HG03520 (cell line): ENCODE measurements around the gene NIPSNAP2.
A peak's percentile ranks its signal among the peaks of the same experiment; 100 is the strongest.
"Not testable (repeated sequence)": the region's sequence is repeated elsewhere in the genome, so short reads cannot be mapped to it uniquely, and the experiment has no call there.

ENCODE experiments used
- ATAC-seq: cut with Tn5 transposase; IDR thresholded peaks from one replicate; pipeline ENCODE4 v1.9.1; 2021; ENCODE audit warnings: mild to moderate bottlenecking, moderate library complexity; ENCODE audit not compliant: unreplicated experiment

NIPSNAP2 gene

GRCh38 chr7:55964261-55965099 lies at the start of gene NIPSNAP2:
Gene NIPSNAP2, plus strand, starts transcription at chr7:55964585. Its CDS starts 25 bp downstream, at chr7:55964610.
- ATAC-seq: peak; percentile 79

DNA sequence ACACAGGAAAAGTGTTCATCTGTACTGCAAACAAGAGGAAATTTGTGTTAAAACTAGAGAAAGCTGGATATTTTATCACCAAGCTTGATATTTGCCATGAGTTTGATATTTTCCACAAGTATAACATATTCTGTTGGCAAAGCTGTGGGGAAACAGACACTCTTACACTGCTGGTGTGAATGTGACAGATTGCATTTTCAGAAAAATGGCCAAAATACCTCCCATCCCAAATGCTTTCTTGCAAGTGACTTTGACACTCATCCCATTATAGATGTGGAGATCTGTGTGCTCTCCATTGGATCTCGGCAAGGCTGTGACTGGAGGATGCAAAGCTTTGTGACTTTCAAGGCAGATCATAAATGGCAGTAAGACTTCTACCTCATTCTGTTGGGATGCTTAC lies 46.6 kb upstream of the NIPSNAP2 start:
- ATAC-seq: no peak

- no peak for ATAC-seq
Observed at GRCh38 chr7:55928006-55928767, 36.2 kb upstream of the NIPSNAP2 start.

DNA sequence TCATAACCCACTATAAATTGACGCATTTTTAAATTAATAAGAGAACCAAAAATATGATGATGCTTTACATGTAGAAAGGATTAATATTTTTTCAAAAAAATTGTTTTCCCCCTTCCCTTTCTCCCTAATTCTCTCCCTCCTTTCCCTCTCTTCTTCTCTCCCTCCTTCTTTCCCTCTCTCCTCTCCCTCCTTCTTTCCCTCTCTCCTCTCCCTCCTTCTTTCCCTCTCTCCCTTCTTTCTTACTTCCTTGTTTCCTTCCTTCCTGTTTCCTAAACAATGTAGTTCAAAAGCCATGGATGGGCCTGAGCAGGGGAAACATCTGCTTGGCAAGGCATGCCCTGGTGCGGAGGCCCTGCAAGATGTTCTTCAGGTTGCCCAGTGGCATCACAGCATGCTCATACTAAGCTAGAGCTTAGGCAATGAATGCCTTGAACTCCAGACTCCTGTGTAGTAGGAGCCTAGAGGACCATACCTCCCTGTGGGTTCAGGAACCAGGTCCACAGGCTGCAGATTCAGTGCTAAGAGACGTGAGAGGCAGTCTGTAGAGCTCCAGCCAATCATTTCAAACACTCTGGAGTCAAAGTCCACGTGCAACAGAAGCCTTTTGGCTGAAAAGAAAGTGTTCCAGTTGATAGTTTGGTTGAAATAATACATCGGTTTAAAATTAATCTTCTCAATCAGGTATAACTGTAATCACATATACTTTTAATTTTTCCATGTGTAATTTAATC lies 32.8 kb upstream of the NIPSNAP2 start:
- no peak for ATAC-seq

- no peak for ATAC-seq
Observed at GRCh38 chr7:55939514-55940123, 24.8 kb upstream of the NIPSNAP2 start.

DNA sequence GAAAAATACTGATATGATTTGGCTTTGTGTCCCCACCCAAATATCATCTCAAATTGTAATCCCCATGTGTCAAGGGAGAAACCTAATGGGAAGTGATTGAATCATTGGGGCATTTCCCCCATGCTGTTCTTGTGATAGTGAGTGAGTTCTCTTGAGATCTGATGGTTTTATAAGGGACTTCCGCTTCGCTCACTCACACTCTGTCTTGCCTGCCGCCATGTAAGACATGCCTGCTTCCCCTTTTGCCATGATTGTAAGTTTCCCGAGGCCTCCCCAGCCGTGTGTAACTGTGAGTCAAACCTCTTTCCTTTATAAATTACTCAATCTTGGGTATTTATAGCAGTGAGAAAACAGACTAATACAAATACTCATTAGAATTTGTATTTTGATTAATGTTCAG lies 17.8 kb upstream of the NIPSNAP2 start:
- no peak for ATAC-seq

DNA sequence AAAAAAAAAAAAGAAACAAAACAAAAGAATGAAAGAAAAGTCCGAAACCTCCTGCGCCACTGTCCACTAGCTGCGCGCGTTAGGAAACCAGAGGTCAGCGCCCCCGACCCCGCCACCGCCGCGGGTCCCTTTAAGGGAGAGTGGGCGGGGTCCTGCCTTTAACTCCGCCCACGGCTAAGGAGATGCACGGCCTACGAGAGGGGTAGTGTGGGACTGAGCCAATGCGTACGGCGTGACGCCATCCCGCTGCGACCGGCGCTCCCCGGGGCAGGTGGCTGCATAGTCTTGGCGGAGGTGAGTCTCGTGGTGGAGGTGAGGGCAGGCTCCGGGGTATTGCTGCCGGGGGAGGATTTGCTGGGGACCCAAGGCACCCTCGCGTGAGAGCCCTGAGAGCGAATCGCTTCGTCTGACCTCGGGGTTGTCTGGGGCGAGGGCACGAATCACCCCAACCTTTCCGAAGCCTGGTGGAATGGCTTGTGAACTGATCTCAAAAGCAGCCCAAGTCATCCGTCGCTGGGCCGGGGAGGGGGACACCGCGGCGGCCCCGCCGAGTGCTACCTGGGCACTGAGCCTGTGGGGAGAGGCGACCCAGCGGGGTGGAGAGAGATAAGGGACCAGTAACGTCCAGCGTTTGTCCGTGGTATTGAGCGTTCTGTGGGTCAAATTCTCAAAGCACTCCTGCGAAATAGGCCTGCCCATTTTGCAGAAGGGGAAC lies 12.6 kb upstream of the NIPSNAP2 start, which contains the start of gene MRPS17:
Gene MRPS17 (plus strand): TSS at position 241 of the 715 bp plus-strand sequence. CDS start 1,319 bp downstream, outside the sequence.
- ATAC-seq: peak; percentile 100

DNA sequence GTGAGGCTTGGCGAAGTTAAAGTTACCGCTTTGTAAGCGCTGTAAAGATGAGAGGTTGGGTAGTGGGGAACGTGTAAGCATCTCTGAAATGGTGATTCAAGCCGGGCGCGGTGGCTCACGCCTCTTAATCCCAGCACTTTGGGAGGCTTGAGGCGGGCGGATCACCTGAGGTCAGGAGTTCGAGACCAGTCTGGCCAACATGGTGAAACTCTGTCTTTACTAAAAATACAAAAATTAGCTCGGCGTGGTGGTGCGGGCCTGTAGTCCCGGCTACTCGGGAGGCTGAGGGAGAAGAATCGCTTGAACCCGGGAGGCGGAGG lies 12.1 kb upstream of the NIPSNAP2 start:
- not testable (repeated sequence) for ATAC-seq

GRCh38 chr7:55953707-55954475 lies 10.5 kb upstream of the NIPSNAP2 start:
- ATAC-seq: no peak

GRCh38 chr7:55957190-55957589 lies 7.2 kb upstream of the NIPSNAP2 start:
- no peak for ATAC-seq

DNA sequence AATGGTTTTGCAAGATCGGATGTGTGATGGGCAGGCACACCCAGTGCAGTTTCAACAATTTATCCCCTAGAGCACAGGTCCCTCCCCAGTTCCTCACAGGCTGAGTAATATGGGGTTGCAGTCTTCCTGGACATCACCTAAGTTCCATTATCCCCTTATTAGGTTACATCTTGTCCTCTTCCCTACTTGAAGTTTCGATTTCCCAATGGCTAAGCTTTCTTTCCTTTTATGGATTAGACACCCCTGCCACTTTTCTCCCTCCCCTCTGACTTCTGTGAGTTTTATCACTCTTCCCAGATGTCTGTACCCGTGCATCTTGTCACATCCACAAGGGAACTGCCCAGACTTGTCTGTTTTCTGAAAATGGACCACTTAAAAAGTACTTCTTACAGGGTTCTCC lies 2.4 kb upstream of the NIPSNAP2 start:
- ATAC-seq: no peak

- no peak for ATAC-seq
Observed at GRCh38 chr7:55963584-55964168, 709 bp upstream of the NIPSNAP2 start.

DNA sequence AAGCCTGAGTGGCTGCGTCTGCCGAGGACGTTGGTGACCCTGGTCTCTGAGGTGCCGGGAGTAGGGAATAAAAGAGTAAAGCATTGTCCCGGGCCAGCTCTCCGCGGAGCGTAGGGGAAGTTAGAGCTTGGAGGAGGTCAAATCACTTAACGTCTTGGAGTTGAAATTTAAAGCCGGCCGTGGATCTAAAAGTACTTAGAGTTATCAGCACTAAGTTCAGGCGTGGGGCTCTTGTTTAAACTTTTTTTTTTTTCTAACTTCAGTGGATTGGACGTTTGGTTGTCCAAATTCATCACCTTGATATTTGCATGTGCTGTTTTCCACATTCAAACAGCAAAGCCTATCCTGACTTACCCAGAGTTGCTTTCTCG lies 700 bp downstream of the NIPSNAP2 start:
- ATAC-seq: no peak

DNA sequence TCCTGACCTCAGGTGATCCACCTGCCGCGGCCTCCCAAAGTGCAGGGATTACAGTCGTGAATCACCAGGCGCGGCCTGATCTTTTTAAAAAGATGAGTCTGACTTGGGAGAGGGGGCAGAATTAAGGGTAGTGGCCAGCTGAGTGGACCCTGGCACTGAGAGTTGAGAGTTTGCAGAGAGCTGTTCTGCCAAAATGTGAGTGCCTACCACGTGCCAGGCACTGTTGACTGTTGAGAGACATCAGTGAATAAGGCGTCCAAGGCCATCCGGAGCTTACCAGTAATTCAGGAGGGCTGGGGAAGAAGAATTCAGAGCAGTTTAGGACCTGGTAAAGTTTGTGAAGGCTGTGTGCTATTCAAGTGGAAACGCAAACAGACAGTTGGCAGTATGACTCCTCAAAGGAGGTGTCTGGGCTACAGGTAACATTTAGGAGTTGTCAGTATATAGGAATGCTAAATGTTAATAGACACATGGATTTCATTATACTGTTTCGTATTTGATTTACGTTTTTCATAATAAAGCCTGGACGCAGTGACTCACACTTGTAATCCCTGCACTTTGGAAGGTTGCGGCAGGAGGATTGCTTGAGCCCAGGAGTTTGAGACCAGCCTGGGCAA lies 1.5 kb downstream of the NIPSNAP2 start:
- ATAC-seq: no peak

- ATAC-seq: no peak
Observed at GRCh38 chr7:55966851-55967250, 2.5 kb downstream of the NIPSNAP2 start.

DNA sequence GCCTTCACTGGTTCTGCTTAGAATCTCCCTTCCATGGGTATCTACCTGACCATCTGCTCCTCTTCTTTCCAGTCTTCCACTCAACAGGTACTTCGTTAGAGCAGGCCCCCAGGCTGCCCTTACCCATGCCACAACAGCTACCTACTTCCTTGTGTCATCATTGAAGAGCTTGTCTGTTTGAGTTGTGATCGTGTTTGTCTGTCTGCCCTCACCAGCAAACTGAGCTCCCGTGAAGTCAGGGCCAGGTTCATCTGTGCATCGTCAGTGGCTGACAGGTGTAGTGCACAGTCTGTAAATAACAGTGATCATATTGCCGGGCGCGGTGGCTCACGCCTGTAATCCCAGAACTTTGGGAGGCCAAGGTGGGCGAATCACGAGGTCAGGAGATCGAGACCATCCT lies 5.0 kb downstream of the NIPSNAP2 start:
- no peak for ATAC-seq

DNA sequence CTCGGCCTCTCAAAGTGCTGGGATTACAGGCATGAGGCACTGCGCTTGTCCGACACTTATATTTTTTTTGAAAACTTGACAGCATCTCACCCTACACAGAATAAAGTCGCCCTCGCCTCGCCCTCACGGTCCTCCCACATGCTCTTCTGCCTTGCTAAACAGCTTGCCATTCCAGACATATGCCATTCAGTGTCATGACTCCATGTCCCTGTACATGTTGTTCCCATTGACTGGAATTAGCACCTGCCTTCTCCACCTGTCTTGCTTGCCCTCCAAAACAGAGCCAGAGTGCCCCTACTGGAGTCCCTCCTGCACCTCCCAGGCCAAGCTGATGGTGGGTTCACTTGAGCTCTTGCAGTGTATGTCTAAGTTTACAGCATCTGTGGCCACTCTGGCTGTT lies 6.2 kb downstream of the NIPSNAP2 start:
- no peak for ATAC-seq

DNA sequence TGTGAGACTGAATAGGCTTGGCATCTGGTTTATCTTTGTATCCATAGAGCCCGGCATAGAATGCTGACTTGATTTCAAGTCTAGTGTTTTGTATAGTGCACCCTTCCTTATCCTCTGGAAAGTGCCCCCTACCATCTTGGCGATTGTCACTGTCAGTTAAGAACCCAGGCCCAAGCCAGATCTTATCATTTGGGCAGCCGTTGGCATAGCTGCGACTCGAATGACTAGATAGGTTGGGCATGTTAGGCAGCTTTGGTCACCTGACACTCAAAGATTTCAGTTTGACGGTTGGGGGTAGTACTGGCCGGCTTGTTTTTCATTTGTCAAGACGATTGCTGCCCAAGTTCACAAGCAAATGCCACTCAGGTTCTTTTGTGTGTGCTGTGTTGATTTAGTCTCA lies 6.6 kb downstream of the NIPSNAP2 start:
- ATAC-seq: no peak

- ATAC-seq: no peak
Observed at GRCh38 chr7:55973747-55974250, 9.4 kb downstream of the NIPSNAP2 start.
